Caki2 (cell line): ENCODE data around the gene GRIK1. TPM values are rescaled to one million over a fixed set of nuclear protein-coding genes. Genes with fewer than 3 reads are reported as not detected.

ENCODE experiments used
- DNase-seq: peaks from one replicate; pipeline ENCODE4 v3.0.0-alpha.2; 2015; ENCODE audit warnings: low read depth
- in situ Hi-C: cut with HindIII; loops from 2 replicates; pipeline ENCODE4 v1.10.0; 2016; ENCODE audit warnings: low sequenced_read_pairs, low pct_unique_long_range_greater_than_20kb, mixed read lengths
- total RNA-seq: library from RNA; depleted of rRNA; stranded (reverse); fragments of >200 nt; shearing (Covaris generic); gene quantifications from 2 replicates; pipeline ENCODE4 v1.2.3, GENCODE V29; 2014; ENCODE audit warnings: low replicate concordance

Gene GRIK1
- total RNA-seq, 1 experiment from 2014 or later, result not detected

- no peak for DNase-seq
- in situ Hi-C loops, result no loop called here
These were observed 297.1 kb downstream of the GRIK1 start for GRCh38 chr21:29642551-29643245.

DNA sequence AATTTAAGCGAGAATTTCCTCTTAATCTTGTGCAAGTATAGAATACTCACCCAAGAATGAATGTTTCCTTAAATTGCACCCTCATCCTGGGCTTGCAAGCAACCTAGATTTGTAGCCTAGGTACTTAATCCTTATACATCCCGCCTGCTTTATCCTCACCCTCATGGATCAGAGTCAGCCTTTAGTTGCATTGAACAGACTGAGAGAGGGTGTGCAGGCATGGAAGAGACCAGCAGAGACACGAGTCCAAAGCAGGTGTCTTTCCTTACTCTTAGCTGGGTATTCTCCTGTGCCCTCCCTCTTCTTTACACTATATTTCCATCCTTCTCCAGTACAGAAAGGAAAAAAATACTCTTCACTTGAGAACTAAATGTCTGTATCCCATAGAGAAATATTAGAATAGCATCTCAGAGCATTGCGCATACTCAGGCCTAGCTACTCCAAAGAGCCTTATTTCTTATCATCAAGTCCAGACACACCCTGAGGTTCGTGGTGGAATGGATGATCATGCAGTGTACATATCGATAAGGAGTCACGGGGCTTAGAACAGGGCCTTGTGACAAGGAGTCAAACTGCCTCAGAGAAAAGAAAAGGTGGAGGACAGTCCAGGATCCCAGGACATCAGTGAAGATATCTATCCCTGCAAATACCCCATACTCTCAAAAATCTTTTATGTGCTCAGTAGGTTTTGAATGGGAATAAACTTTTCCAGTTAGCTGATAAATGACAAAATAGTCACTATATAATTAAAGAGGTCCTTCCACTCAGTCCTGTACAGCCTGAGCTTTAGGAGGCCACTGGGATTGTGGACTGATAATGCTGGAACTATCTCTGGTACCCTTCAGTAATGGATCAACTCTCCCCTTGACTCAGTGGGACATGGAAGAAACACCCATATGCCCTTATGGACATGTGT is 297.9 kb downstream of the GRIK1 start:
- in situ Hi-C loops, result no loop called here
- DNase-seq, result no peak

GRCh38 chr21:29641001-29641634 is 298.7 kb downstream of the GRIK1 start:
- no peak for DNase-seq
- in situ Hi-C loops, result no loop called here

DNA sequence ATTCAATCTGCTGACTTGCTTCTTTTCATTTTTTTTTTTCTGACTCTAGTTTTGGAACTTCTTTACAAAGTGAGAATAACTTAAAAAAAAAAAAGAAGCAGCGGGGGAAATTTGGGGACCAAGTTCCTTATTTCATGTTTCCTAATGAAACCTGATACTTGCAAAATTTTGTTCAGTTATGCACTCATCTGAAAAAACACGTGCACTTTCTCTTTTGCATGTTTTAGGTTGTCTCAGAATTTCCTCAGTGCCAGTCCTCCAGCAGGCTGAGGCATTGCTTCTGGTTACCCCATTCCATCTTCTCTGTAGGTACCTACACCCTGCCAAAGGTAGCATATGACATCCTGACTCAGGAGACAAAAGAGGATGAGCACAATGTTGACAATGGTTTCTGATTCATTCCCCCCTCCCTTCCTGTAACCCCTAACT is 299.7 kb downstream of the GRIK1 start:
- in situ Hi-C loops, result no loop called here
- DNase-seq, result no peak

GRCh38 chr21:29639366-29640079 is 300.3 kb downstream of the GRIK1 start:
- in situ Hi-C loops, result no loop called here
- no peak for DNase-seq

DNA sequence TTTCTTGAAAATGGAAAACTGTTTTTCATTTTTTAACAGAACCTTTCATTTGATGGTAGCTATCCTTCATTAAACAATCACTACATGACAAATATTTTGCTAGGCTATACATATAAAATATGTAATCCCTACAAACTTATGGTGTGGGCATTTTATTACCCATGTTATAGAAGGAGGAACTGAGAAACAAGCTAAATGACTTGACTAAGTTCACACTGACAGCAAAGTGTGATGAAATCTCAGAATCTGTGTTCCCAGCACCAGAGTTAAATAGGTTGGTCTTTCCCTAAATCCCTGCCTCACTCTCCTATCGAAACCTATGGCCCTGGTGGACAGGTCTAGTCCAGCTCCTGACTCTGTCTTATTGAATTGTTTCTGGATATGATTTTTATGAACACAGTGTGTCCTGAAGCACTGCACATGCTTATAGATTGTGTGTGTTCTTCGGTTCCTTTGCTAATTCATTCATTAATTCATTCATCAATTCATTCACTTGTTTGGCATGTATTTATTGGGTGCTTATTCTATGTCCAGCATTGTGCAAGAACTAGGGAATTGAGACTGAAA is 301.0 kb downstream of the GRIK1 start:
- DNase-seq, result no peak
- in situ Hi-C loops, result no loop called here

GRCh38 chr21:29638138-29638537 is 301.7 kb downstream of the GRIK1 start:
- in situ Hi-C loops, result no loop called here
- DNase-seq, result no peak

DNA sequence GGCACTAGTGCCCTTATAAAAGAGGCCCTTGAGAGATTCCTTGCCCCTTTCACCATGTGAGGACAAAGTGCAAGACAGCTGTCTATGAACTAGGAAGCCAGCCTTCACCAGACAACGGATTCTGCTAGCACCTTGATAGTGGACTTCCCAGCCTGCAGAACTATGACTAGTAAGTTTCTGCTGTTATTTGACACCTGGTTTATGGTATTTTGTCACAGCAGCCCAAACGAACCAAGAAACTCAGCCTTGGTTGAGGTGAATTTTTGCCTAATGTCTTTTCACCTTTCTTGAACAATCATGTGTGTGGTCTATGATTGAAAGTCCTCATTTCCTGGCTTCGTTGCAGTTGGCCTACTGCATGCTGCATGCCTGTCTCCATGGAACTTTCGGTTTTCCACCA is 302.2 kb downstream of the GRIK1 start:
- in situ Hi-C loops, result no loop called here
- DNase-seq, result no peak

GRCh38 chr21:29637134-29637533 is 302.7 kb downstream of the GRIK1 start:
- no peak for DNase-seq
- in situ Hi-C loops, result no loop called here

DNA sequence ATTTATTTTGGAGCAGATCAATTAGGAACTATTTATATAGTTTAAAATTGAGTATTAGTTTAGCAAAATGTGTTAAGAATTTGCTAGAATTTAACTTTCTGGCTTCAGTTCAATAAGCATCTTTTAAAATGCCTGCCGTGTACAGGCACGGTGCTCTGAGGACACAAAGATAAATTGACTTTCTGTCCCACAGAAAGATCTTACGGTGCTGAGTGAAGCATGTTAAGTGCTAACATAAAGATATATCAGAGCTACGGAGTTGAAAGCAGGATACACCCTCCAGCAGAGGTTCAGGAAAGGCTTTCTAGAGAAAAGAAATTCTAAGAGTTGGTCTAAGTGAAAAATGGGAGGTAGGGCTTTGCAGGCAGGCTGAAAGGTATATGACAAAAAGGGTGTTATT is 305.4 kb downstream of the GRIK1 start:
- DNase-seq, result no peak

GRCh38 chr21:29633756-29634155 is 306.0 kb downstream of the GRIK1 start:
- in situ Hi-C loops, result no loop called here
- DNase-seq, result no peak

More for the DNA sequence above, 305.4 kb downstream of the GRIK1 start:
- in situ Hi-C loops, result no loop called here

GRCh38 chr21:29630441-29630840 is 309.4 kb downstream of the GRIK1 start:
- no peak for DNase-seq
- in situ Hi-C loops, result no loop called here

- DNase-seq, result no peak
- in situ Hi-C loops, result no loop called here
These were observed 311.9 kb downstream of the GRIK1 start for GRCh38 chr21:29627905-29628304.

DNA sequence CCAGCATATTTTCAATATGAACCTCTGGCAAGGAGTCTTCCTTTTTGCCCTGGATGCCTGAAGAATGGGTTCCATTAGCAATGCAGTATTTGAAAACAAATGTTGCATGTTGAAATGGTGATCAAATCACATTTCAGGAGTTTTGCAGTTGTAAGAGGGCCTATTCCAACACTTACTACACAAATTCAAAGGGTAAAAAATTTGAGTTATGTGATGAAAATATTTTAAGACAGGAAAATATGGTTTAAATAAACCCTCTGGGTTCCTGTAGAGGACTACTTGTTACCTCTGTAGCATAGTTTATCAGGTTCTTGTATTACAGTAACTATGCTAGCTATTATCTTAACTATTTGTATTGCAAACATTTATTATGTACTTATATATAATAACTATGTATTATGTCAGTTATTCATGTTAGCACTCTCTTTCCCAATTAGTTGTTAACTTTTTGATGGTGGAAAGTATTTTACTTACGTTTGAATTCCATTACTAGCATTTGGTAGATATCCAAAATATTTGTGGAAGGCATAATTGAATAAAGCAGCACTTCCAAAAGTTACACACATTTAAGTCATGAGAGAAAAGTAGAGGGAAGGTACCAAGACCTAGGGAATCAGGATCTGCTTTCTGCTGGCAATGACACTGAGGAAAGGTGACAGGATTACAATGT is 312.9 kb downstream of the GRIK1 start:
- in situ Hi-C loops, result no loop called here

GRCh38 chr21:29625990-29626389 is 313.8 kb downstream of the GRIK1 start:
- no peak for DNase-seq
- in situ Hi-C loops, result no loop called here

More for the DNA sequence above, 312.9 kb downstream of the GRIK1 start:
- DNase-seq, result no peak

GRCh38 chr21:29624776-29625175 is 315.0 kb downstream of the GRIK1 start:
- in situ Hi-C loops, result no loop called here
- DNase-seq, result no peak

DNA sequence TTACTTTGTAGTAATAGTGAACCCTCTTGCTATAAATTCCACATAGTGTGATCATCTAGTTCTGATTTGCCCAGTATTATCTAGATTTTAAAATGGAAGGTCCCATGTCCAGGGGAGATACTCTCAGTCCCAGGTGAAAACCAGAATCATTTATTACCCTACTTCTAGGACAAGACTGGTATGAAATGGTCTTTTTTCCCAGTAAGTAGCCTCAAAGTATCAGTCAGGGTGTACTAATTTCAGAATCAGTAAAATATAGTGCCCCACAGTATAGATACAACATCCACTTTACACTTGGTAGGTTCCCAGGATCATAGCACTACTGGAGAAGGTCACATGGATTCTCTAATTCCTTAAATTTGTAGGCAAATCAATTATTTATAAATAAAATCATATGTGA is 318.3 kb downstream of the GRIK1 start:
- no peak for DNase-seq
- in situ Hi-C loops, result no loop called here
